SH-SY5Y (cell line): ENCODE results near the gene FNBP1.

Experiments
- GATA2 ChIP-seq: IDR thresholded peaks from 2 replicates; pipeline ENCODE4 v1.6.1; 2011; ENCODE audit warnings: mild to moderate bottlenecking, low read depth, low read length
- GATA3 ChIP-seq: IDR thresholded peaks from 2 replicates; pipeline ENCODE4 v1.6.1; 2011; ENCODE audit warnings: low read depth, mild to moderate bottlenecking, low read length, moderate library complexity

FNBP1 gene

DNA sequence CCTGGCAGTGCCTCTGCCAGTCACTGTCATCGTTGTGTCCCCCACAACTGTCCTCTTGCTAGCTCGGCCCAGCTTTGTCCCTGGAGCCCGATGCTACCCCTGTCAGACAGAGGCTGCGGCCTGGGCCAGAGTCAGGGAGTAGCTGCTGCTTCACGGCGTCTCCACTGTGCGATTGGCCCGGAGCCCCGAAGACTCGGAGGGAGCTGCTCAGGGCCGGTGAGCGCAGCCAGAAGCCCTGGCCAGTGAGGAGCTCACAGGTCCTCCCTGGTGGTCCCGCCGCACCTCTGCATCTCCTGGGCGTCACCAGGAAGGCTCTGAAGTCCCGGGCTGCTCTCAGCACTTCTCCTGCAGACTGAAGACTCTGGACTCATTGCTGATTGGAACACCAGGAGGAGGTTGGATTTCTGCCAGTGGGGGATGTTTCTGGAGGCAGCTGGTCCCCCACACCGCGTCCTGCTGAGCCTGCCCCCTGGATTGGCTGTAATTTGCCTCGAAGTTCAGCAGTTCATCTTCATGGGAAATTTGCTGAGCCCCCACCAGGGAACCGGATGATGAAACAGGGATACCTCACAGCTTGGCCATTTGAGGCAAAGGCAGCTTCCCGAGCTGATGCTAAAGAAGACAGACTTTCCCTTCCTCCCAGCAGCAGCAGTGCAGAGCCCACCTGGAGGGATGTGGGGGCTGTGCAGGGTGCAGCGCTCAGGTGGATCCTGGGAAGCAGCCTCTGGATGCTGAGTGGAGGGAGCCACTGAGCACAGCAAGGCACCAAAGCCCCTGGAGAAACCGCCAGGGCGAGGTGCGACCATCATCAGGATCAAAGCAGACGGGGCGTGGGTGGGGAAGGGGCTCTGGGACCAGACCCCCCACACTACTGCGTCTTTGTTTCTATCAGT, 162.1 kb downstream of the FNBP1 start:
- no peak for TF ChIP-seq GATA2
- TF ChIP-seq GATA3 = no peak

DNA sequence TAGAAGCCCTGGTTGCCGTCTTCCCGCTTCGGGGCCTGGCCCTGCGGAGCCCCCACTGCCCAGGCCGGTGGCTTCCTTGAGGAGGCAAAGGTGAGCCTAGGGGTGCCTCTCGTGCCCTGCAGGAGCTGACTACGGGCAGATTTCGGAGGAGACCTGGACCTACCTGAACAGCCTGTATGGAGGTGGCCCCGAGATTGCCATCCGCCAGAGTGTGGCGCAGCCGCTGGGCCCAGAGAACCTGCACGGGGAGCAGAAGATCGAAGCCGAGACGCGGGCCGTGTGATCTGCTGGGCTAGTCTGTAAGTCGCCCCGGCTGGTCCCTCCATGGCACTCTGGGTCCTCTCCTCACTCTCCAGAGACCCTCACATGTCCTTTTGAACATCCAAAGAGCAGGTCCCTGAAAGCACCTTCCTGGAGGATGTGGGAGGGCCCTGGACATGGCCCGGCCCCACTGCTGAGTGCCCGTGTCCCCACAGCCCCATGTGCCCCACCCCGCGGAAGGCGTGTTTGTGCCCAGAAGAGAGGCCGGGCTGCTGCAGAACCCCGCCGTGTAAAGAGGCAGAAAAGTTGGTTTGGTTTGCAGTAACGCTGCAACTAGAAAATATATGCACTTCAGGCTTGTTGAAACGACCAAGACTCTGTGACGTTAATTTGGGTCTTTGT, 162.9 kb downstream of the FNBP1 start:
- TF ChIP-seq GATA3 (no peak), GATA2 (no peak)

DNA sequence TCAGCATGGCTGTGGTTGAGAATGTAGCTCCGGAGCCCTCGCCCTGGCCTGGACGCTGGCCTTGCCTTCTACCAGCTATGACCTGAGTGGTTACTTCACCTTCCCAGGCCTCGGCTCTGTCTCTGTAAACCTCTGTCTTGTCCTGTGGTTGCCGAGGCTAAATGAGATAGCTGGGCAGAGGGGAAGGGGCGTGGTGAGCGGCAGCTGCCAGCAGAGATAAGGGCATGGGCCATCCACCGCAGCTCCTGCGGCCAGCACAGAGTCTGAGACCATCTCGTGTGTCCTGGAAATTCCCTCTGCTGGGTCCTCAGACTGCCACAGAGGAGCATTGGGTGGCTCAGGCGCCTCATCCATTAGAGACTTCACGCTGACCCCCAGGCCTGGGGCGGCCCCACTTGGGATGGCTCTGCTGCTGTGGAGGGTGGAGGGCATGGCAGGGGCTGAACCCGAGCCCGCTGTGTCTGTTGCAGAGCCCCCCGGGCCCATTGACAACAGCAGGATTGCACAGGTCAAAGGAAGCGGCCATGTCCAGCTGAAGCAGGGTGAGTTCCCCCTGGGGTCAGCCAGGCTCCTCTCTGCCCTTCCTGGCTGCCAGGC, 163.8 kb downstream of the FNBP1 start:
- TF ChIP-seq GATA3 = no peak
- TF ChIP-seq GATA2 = no peak

DNA sequence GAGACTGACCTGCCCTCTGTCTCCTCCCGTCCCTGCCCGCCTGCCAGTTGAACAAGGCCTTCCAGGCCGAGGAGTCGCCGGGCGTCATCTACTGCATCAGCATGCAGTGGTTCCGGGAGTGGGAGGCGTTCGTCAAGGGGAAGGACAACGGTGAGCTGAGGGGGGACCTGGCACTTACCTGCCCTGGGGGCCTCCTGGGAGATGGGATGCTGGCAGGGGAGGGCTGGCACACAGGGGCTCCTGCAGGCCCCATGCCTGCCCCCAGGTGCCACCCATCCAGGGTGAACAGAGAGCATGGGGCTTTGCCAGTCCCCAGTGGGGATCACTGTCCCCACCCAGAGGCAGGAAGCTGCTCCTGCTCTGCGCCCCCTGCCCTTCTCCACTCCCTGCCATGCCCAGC, 164.7 kb downstream of the FNBP1 start:
- no peak for TF ChIP-seq GATA3
- no peak for TF ChIP-seq GATA2

DNA sequence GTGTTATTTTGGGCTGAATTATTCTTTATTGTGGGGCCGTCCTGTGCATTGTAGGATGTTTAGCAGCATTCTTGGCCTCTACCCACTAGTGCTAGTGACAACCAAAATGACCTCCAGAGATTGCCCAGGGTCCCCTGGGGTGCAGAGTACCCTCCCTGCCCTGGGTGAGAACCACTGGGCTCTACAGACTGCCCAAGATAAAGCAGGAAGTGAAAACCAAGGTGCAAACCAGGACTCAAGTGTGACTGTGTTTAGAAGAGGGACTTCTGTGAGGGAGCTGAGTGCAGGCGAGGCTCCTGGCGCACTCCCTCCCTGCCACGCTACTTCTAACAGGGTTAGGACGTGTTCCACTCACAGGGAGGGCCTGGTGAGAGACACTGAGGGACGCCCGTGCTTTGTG, 166.2 kb downstream of the FNBP1 start:
- no peak for TF ChIP-seq GATA3

DNA sequence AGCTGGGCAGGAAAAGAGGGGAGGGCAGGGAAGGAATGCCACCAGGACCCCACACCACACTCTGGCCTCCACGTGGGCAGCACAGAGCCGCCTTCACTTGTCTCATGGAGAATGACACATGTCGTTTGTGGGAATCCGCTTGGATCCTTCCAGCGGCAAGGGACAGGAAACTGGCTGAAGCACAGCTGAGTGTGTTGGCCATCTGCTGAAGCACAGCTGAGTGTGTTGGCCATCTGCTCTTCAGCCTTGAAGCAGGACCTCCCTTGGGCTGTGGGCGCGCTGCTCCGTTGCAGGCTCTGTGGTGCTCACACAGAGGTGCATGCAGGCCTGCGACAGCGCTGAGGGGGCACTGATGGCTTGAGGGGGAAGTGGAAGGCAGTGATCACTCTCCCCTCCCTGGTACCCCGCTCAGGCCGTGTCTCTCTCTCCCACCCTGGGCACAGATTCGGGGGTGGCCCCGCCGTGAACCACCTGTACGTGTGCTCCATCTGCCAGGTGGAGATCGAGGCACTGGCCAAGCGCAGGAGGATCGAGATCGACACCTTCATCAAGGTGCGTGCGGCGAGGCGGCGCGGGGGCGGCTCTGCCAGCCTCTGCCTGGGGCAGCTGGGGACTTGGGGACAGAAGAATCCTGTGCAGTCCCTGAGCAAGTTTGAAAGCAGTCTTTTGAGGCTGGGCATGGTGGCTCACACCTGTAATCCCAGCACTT, 167.1 kb downstream of the FNBP1 start:
- TF ChIP-seq GATA3 (no peak), GATA2 (no peak)

DNA sequence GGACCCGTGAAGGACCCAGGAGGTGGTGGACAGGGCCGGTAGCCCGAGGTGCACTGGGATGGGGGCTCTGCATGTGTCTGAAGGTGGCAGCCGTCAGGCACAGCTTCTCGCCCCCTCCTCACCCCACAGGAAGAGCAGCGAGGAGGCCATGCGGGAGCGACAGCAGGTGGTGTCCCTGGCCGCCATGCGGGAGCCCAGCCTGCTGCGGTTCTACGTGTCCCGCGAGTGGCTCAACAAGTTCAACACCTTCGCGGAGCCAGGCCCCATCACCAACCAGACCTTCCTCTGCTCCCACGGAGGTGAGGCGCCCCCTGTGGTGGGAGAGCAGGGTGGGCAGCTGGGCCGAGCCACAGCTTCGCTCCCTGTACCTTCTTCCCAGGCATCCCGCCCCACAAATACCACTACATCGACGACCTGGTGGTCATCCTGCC, 167.8 kb downstream of the FNBP1 start:
- no peak for TF ChIP-seq GATA3
- TF ChIP-seq GATA2 = no peak

DNA sequence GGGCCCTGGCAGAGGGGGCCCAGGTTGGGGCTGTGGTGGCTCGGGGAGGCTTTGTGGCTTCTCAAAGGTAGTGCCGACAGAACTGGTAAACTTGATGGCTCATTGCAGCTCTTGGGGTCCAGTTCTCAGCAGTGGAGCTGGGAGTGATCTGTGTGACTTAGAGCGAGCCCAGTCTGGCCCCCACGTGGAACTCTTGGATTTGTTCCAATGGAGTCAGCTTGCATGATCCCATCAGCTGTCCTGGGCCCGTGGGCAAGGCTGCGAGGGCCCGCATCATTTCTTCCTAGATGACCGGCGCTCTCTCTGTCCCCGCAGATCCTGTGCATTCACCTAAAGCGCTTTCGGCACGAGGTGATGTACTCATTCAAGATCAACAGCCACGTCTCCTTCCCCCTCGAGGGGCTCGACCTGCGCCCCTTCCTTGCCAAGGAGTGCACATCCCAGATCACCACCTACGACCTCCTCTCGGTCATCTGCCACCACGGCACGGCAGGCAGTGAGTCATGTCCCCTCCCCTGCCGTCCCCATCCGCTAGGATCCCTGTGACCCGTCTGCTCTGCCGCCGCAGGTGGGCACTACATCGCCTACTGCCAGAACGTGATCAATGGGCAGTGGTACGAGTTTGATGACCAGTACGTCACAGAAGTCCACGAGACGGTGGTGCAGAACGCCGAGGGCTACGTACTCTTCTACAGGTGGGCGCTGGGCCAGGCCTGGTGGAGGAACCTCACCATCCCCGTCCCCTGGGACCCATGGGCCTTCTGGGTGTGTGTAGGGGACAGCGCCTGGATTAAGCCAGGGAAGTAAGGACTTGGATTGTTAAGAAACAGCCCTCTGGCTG, 168.5 kb downstream of the FNBP1 start:
- TF ChIP-seq GATA2 (no peak), GATA3 (no peak)

DNA sequence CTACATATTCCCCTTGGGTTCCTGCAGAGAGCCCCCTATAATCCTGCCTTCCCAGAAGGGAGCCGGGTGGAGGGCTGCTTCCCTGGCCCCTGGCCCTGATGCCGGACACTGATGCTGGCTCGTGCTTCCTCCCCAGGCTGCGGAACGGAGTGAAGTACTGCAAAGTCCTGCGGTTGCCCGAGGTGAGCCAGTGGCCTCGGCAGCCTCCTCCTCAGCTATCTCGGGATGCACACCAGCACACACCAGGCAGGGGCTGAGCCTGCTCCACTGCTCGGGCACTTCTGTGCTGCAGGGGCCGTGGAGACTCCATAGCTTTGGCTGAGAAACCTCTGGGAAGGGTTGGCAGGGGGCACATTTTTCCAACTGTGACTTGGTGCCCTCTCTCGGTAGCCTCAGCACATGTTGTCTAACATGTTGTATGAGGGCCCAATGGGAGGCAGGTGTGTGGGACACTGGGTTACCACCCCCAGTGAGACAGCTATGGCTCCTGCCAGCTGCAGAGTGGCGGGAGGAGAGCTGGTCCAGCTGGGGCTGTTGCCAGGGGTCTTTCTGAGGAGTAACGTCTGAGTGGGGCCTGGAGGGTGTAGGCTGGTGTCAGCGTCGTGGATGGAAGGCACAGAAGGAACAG, 169.3 kb downstream of the FNBP1 start:
- no peak for TF ChIP-seq GATA3
- no peak for TF ChIP-seq GATA2

DNA sequence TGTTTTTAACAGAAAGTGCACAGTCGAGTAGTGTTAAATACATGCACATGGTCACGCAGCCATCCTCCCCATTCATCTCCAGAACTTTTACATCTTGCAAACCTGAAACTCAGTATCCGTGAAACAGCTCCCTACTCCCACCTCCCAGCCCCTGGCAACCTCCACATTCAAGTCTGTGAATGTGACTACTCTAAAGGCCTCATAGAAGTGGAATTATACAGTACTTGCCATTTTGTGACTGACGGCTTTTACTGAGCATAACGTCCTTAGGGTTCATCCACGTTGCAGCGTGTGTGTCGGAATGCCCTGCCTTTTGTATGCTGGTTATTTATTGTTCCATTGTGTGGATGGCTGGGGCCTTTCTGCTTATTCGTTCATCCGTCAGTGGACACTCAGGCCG, 171.9 kb downstream of the FNBP1 start:
- no peak for TF ChIP-seq GATA2
- TF ChIP-seq GATA3 = no peak

DNA sequence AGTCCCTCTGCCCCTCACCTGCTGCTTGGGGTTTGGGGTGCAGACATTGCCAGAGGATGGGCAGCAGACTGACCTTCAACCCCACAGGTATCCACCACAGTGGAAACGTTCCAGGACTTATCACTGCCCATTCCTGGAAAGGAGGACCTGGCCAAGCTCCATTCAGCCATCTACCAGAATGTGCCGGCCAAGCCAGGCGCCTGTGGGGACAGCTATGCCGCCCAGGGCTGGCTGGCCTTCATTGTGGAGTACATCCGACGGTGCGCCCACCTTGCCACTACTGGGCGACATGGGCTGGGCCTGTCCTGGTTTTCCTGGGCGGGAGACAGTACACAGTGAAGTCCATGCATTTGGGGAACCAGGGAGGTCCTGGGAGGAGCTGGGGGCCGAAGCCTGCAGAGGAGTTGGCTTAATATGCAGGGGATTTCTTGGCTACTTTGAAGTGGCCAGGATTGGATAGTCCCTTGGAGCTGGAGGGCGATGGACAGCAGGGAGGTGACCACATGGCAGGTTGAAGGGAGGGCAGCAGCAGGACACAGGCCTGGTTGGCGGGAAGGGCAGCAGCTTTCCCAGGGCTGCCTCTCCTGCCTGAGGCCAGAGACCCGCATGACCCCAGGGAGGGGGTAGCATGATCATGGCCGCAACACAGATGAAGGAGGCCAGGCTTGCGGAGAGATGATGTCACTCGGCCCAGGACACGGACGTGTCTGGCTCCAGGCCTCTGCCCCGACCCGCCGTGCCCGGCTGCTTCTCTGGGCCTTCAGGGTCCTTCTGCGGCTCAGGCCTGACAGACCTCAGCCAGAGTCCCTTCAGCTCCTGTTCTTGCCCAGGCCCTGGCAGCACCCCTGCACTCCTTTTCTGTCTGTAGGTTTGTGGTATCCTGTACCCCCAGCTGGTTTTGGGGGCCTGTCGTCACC, 173.1 kb downstream of the FNBP1 start:
- TF ChIP-seq GATA2 (no peak), GATA3 (no peak)

DNA sequence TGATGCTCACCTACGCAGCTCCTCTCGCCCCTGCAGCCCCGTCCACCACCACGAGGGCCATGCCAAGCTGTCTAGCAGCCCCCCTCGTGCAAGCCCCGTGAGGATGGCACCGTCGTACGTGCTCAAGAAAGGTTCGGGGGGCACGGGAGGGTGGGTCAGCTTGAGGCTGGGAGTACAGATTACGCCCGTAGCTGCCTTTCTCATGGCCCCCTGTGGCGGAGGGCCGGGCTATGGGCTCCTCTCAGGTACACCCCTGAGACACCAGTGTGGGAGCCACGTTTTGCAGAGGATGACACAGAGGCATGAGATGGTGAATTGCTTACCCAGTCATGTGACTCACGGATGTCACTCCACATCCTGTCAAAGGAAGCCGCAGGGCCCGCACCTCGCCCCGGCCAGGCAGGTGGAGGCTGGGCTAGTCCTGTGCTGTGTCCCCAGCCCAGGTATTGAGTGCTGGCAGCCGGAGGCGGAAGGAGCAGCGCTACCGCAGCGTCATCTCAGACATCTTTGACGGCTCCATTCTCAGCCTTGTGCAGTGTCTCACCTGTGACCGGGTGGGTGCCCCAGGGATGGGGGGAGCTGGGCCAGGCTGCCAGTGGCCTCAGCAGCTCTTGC, 174.0 kb downstream of the FNBP1 start:
- no peak for TF ChIP-seq GATA3
- no peak for TF ChIP-seq GATA2
